Measurements from ENCODE around the gene TMEM41B. TPM values are rescaled to one million over a fixed set of nuclear protein-coding genes. Genes with fewer than 3 reads are reported as not detected.

The TMEM41B gene
- total and polyA plus RNA-seq, 7 donors = 5.7 to 62.6 (median 14.3) TPM

- H3K27ac ChIP-seq = peak overlapping the region; percentile 30
Measured at GRCh38 chr11:9273376-9274336, 40.7 kb downstream of the TMEM41B start.

DNA sequence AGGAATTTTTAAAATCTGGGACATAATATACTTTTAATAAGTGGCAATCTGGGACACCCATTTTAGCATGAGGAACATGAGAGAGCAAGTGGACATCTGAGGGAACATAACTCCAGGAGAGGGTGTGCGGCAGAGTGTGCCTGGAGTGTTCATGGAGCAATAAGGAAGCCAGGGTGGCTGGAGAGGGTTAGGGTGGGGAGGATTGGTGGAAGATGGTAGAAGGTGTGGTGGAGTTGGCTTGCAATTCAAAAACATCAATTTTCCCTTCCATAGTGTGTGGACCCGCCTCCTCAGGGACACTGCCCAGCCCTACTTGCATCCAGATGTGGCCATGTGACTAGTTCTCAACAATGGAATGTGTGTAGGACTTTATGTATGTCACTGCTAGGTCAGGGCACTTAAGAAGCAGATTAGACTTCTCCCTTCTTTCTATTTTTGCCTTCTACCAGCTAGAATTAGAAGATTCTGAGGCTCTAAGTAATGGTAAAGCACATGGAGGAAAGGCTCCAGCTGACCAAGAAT lies 44.8 kb downstream of the TMEM41B start:
- DNase-seq (no peak), ATAC-seq (no peak)
- 83 to 100% (median 90%) methylated on average over 2 of the region's 2 CpGs for WGBS, 3 donors
- no peak overlapping the region for H3K27ac ChIP-seq
- no peaks in the 10 kb centered on the region for H3K36me3 ChIP-seq (ENCODE audit: insufficient read depth in 1 of 2, low read depth in 1 of 2)
- H3K4me3 ChIP-seq = no peak overlapping the region
- H3K9me3 ChIP-seq = no peaks in the 10 kb centered on the region
- TF ChIP-seq, protein P1, sequence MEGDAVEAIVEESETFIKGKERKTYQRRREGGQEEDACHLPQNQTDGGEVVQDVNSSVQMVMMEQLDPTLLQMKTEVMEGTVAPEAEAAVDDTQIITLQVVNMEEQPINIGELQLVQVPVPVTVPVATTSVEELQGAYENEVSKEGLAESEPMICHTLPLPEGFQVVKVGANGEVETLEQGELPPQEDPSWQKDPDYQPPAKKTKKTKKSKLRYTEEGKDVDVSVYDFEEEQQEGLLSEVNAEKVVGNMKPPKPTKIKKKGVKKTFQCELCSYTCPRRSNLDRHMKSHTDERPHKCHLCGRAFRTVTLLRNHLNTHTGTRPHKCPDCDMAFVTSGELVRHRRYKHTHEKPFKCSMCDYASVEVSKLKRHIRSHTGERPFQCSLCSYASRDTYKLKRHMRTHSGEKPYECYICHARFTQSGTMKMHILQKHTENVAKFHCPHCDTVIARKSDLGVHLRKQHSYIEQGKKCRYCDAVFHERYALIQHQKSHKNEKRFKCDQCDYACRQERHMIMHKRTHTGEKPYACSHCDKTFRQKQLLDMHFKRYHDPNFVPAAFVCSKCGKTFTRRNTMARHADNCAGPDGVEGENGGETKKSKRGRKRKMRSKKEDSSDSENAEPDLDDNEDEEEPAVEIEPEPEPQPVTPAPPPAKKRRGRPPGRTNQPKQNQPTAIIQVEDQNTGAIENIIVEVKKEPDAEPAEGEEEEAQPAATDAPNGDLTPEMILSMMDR (IDR thresholded peaks at IDR 0.05) = no peak
- peaks cover 4% of the 10 kb centered on the region for H3K4me1 ChIP-seq
- intact Hi-C loops (cut with DNase I) = loop anchor here (5.0 kb wide), 1 partner anchor 43 kb away; the partner anchor contains the start of gene TMEM41B (in 2 of the 2)
- no peaks in the 10 kb centered on the region for H3K27me3 ChIP-seq (ENCODE audit: insufficient read depth in 3 of 3, low read length in 2 of 3)

More at GRCh38 chr11:9273376-9274336, 40.7 kb downstream of the TMEM41B start:
- H3K4me1 ChIP-seq = peaks cover 6% of the 10 kb centered on the region
- ATAC-seq = no peak
- H3K4me3 ChIP-seq = no peak overlapping the region
- H3K36me3 ChIP-seq (ENCODE audit: insufficient read depth in 1 of 2, low read depth in 1 of 2) = peaks cover 0 to 6% of the 10 kb centered on the region in 2 donors
- no peaks in the 10 kb centered on the region for H3K9me3 ChIP-seq
- WGBS, 3 donors = 86 to 94% (median 90%) methylated on average over 15 of the region's 15 CpGs
- no peak for DNase-seq
- intact Hi-C loops (cut with DNase I) = no loop called here
- TF ChIP-seq, protein P1 (IDR thresholded peaks at IDR 0.05) = no peak
- H3K27me3 ChIP-seq (ENCODE audit: insufficient read depth in 3 of 3, low read length in 2 of 3) = no peaks in the 10 kb centered on the region

DNA sequence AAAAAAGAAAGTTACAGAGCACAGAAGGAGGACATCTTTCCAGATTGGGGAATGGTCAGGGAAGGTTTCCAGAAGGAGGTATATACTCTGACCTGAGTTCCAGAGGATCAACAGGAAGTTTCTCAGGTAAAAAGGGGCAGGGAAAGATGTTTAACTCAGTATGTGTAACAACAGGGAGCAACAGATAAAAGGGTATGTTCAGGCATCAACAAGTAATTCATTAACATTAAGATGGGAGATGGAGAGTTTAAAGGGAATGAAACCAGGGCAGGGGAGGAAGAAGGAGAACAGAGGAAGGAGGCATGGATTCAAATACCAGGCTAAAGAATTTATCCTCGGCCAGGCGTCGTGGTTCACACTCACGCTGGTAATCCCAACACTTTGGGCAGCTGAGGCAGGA lies 46.7 kb downstream of the TMEM41B start:
- Histone ChIP-seq H3K4me3 (no peak overlapping the region), H3K9me3 (no peaks in the 10 kb centered on the region), H3K27ac (no peak overlapping the region), H3K36me3 (ENCODE audit: insufficient read depth in 1 of 2, low read depth in 1 of 2) (no peaks in the 10 kb centered on the region), H3K27me3 (ENCODE audit: insufficient read depth in 3 of 3, low read length in 2 of 3) (no peaks in the 10 kb centered on the region), H3K4me1 (peaks cover 4% of the 10 kb centered on the region)
- intact Hi-C loops (cut with DNase I) = loop anchor here (5.0 kb wide), 1 partner anchor 45 kb away; the partner anchor contains the start of gene TMEM41B (in 2 of the 2)
- TF ChIP-seq, protein P1 (IDR thresholded peaks at IDR 0.05) = no peak
- DNase-seq = no peak
- ATAC-seq = no peak
- 65 to 68% (median 66%) methylated on average over 4 of the region's 4 CpGs for WGBS, 3 donors

DNA sequence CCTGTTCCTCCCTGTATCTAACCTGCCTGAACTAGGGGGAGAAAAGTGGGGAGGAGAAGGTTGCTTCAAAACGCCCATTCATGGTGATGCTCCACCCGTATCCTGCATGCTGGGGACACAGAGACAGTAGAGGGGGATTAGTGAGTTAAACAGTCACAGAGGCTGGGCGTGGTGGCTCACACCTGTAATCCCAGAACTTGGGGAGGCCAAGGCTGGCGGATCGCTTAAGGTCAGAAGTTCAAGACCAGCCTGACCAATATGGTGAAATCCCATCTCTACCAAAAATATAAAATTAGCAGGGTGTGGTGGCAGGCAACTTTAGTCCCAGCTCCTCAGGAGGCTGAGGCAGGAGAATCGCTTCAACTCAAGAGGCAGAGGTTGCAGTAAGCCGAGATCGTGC lies 47.5 kb downstream of the TMEM41B start:
- Histone ChIP-seq H3K27me3 (ENCODE audit: insufficient read depth in 3 of 3, low read length in 2 of 3) (no peaks in the 10 kb centered on the region), H3K4me1 (peaks cover 4% of the 10 kb centered on the region), H3K9me3 (no peaks in the 10 kb centered on the region), H3K36me3 (ENCODE audit: insufficient read depth in 1 of 2, low read depth in 1 of 2) (no peaks in the 10 kb centered on the region), H3K4me3 (no peak overlapping the region), H3K27ac (no peak overlapping the region)
- intact Hi-C loops (cut with DNase I) = loop anchor here (5.0 kb wide), 1 partner anchor 45 kb away; the partner anchor contains the start of gene TMEM41B (in 2 of the 2)
- ATAC-seq (no peak), DNase-seq (no peak)
- WGBS, 3 donors = 93 to 94% (median 94%) methylated on average over 8 of the region's 8 CpGs
- TF ChIP-seq, protein P1 (IDR thresholded peaks at IDR 0.05) = no peak

Data from psoas muscle (tissue), 8 donors.